AG09309 (cell line): Measurements from ENCODE around the gene PPP2CA.
"Not testable (repeated sequence)": the region's sequence is repeated elsewhere in the genome, so short reads cannot be mapped to it uniquely, and the experiment has no call there.

Source experiments
- DNase-seq: peaks from one replicate; pipeline ENCODE4 v3.0.0-alpha.2; 2010; ENCODE audit warnings: low read depth
- H3K4me3 ChIP-seq: 2 replicates; pipeline ENCODE4 v1.5.1; 2011; ENCODE audit warnings: mild to moderate bottlenecking, low read depth, low read length, moderate library complexity; ENCODE audit not compliant: control insufficient read depth
- CTCF ChIP-seq: IDR thresholded peaks from 2 replicates; pipeline ENCODE4 v1.5.1; 2011; ENCODE audit warnings: mild to moderate bottlenecking, low read depth, low read length, inconsistent platforms; ENCODE audit not compliant: insufficient read depth, control insufficient read depth; ENCODE audit errors: missing control alignments

The PPP2CA gene

DNA sequence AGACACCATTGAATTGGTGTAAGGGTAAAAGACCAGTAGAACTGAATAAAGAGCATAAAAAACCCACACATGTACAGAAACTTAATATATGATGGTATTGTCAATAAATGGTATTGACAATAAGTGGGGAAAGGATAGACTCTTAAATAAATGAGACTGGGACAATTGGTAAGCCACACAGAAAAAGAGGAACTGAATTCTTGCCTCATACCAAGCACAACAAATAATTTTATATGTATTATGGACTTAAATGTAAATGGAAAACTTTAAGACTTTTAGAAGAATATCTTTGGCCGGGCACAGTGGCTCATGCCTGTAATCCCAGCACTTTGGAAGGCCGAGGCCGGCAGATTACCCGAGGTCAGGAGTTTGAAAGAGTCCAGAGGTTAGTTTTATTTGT, 37.9 kb upstream of the PPP2CA start:
- no peak overlapping the region for H3K4me3 ChIP-seq
- TF ChIP-seq CTCF, result no peak
- no peak for DNase-seq

DNA sequence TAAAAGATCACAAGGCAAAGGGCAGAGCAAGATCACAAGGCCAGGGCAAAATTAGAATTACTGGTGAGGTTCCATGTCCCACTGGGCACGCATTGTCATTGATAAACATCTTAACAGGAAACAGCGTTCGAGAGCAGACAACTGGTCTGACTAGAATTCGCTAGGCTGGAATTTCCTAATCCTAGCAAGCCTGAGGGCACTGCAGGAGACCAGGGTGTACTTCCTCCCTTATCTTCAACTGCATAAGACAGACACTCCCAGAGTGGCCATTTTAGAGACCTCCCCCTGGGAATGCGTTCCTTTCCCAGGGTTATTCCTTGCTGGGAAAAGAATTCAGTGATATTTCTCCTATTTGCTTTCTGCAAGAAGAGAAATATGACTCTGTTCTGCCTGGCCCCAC, 36.8 kb upstream of the PPP2CA start:
- not testable (repeated sequence) for H3K4me3 ChIP-seq, DNase-seq

DNA sequence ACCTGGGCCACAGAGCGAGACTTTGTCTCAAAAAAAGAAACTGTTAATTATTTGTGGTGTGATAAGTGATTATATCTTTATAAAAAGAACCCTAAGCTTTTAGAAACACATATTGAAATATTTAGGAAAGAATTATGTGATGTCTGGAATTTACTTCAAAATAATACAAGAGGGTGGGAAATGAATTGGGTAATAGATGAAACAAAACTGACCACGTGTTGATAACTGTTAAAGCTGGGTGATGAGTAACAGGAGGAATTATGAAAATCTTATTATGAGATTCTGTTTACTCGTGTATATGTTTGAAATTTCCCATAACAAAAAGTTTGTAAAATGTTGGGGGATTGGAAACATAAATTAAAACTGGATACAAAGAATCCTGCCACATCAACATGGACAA, 33.0 kb upstream of the PPP2CA start:
- no peak for TF ChIP-seq CTCF
- no peak overlapping the region for H3K4me3 ChIP-seq
- DNase-seq, result no peak

GRCh38 chr5:134257176-134257575, 31.3 kb upstream of the PPP2CA start:
- H3K4me3 ChIP-seq, result no peak overlapping the region
- DNase-seq, result no peak
- no peak for TF ChIP-seq CTCF

- no peak for TF ChIP-seq CTCF
- no peak overlapping the region for H3K4me3 ChIP-seq
- DNase-seq, result no peak
Measured at GRCh38 chr5:134255418-134256150, 29.7 kb upstream of the PPP2CA start.

DNA sequence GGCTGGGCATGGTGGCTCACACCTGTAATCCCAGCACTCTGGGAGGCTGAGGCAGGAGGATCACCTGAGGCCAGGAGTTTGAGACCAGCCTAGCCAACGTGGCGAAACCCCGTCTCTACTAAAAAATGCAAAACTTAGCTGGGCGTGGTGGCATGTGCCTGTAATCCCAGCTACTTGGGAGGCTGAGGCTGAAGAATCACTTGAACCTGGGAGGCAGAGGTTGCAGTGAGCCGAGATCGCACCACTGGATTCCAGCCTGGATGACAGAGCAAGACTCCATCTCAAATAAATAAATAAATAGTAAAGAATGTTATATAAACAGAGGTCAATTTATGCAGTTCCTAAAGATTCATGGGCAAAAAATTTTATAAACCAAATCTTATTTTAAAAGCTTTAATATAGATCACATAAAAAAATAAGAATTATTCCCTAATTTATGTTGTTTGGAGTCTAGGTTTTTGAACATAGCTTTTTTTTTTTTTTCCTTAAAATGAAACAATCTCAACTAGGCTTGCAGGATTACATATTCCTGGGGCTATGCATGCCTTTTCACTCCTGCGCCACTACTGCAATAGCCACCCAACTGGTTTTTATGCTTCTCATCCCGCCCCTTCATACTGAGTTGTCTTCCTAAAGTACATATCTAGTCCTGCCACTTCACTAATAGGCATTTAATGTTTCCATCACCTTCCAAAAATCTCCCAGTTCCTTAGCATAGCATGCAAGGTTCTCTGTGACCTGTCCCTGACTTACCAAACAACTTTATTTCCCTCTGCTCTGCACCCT, 27.7 kb upstream of the PPP2CA start:
- not testable (repeated sequence) for H3K4me3 ChIP-seq, DNase-seq

GRCh38 chr5:134252671-134253070, 26.8 kb upstream of the PPP2CA start:
- no peak overlapping the region for H3K4me3 ChIP-seq
- no peak for TF ChIP-seq CTCF
- no peak for DNase-seq

- no peak for TF ChIP-seq CTCF
- no peak for DNase-seq
- no peak overlapping the region for H3K4me3 ChIP-seq
Measured at GRCh38 chr5:134250949-134251348, 25.1 kb upstream of the PPP2CA start.
